Adipocyte (in vitro differentiated cells): Measurements from ENCODE around the gene HYDIN.
"Not testable (repeated sequence)": the region's sequence is repeated elsewhere in the genome, so short reads cannot be mapped to it uniquely, and the experiment has no call there.

ENCODE experiments used
- DNase-seq: peaks from one replicate; pipeline ENCODE4 v3.0.0-alpha.2; 2015; ENCODE audit warnings: low read depth
- H3K27me3 ChIP-seq: replicated peaks from 2 replicates; pipeline ENCODE4 v1.7.0; 2013; ENCODE audit warnings: mild to moderate bottlenecking, low read length, moderate library complexity; ENCODE audit not compliant: control insufficient read depth, insufficient read depth
- H3K36me3 ChIP-seq: 2 replicates; pipeline ENCODE4 v1.7.0; 2013; ENCODE audit warnings: low read length, mild to moderate bottlenecking, moderate library complexity; ENCODE audit not compliant: control insufficient read depth, insufficient read depth, severe bottlenecking
- H3K4me1 ChIP-seq: 2 replicates; pipeline ENCODE4 v1.7.0; 2013; ENCODE audit warnings: mild to moderate bottlenecking, low read length, moderate library complexity; ENCODE audit not compliant: control insufficient read depth, insufficient read depth
- H3K4me3 ChIP-seq: 2 replicates; pipeline ENCODE4 v1.7.0; 2013; ENCODE audit warnings: mild to moderate bottlenecking, low read length, moderate library complexity
- H3K9ac ChIP-seq: 2 replicates; pipeline ENCODE4 v1.7.0; 2013; ENCODE audit warnings: mild to moderate bottlenecking, low read length, moderate library complexity
- H3K9me3 ChIP-seq: 2 replicates; pipeline ENCODE4 v1.7.0; 2013; ENCODE audit warnings: mild to moderate bottlenecking, low read length, moderate library complexity; ENCODE audit not compliant: control insufficient read depth

Gene HYDIN

DNA sequence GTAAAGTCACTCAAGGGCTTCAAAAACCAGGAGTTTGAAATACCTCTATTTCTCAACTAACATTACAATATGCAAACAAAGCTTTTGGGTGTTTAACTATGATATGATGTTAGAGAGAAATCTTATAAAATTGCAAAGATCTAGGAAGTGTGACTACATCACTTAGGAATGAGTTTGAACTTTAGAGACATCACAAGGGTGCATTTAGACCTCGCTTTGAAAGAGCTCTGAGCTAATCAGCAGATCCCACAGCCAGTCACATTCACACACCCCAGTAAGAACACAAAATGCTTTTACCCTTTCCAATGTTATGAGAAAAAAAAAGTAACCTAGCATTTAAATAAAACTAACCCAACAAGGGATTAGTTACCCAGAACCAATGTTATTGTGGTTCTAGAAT is 45.2 kb downstream of the HYDIN start:
- H3K27me3 ChIP-seq = no peaks in the 10 kb centered on the region
- H3K4me3 ChIP-seq = no peak overlapping the region
- H3K9me3 ChIP-seq = peaks cover 19% of the 10 kb centered on the region
- no peaks in the 10 kb centered on the region for H3K36me3 ChIP-seq
- no peak for DNase-seq
- no peak overlapping the region for H3K9ac ChIP-seq
- no peaks in the 10 kb centered on the region for H3K4me1 ChIP-seq

DNA sequence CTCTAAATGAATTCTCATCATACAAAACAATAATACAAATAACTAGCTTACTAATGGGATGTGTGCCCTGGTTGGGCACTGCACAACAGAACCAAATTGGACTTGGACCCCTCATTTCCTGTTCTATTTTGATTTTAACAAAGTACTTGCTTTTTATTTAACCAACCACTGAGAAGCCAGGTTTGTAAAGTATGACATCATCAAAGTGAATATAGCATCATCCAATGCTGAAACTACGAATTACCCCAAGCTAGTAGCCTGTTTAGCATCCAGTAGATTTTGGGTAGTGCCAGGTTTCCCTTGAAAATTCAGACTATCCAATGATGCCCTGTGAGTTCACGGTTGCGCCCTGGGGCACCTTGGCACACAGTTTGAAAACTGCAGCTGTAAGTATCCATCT is 51.0 kb downstream of the HYDIN start:
- no peaks in the 10 kb centered on the region for H3K36me3 ChIP-seq
- peaks cover 19% of the 10 kb centered on the region for H3K9me3 ChIP-seq
- no peak overlapping the region for H3K9ac ChIP-seq

DNA sequence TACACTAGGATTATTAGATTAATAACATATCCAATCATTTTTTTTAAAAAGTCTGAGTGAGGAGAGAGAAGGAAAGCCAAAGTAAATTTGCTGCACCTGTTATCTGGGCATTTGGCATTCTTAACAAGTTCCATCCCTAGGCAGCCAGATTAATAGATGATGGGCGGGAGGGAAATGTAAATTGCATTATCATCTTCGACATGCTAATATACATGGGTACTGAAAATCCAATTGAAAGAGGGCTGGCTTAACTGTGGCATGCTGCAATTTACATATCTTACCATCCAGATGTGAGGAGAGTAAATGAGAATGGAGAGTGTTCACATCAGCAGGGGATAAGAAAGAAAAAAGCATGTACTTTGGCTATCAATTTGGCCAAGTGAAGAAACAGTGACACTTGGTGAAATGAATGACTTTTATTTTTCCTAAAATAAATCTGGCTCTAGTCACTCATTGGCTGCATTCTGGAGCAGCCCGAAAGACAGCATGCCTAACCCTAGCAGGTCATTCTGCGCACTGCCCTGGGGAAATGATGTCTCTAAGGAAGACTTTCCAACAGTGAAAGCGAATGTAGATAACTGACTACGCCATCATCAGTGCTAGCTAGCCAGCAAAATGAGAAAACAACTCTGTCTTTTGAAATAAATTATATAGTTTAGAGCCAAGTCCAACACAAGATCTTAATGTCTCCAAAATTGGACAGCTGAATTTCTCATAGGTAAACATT is 57.9 kb downstream of the HYDIN start:
- no peaks in the 10 kb centered on the region for H3K4me1 ChIP-seq
- no peak overlapping the region for H3K9ac ChIP-seq
- H3K9me3 ChIP-seq = no peaks in the 10 kb centered on the region
- no peaks in the 10 kb centered on the region for H3K27me3 ChIP-seq
- no peak overlapping the region for H3K4me3 ChIP-seq
- DNase-seq = no peak
- H3K36me3 ChIP-seq = no peaks in the 10 kb centered on the region

More for the DNA sequence above, 51.0 kb downstream of the HYDIN start:
- no peaks in the 10 kb centered on the region for H3K27me3 ChIP-seq
- no peaks in the 10 kb centered on the region for H3K4me1 ChIP-seq
- no peak overlapping the region for H3K4me3 ChIP-seq
- DNase-seq = no peak

- not testable (repeated sequence) for H3K9ac ChIP-seq, H3K9me3 ChIP-seq, DNase-seq, H3K27me3 ChIP-seq, H3K4me3 ChIP-seq, H3K4me1 ChIP-seq, H3K36me3 ChIP-seq
Measured at GRCh38 chr16:71161007-71161406, 69.5 kb downstream of the HYDIN start.

- not testable (repeated sequence) for DNase-seq, H3K36me3 ChIP-seq, H3K9ac ChIP-seq, H3K4me1 ChIP-seq, H3K9me3 ChIP-seq, H3K27me3 ChIP-seq, H3K4me3 ChIP-seq
Measured at GRCh38 chr16:71157278-71157677, 73.2 kb downstream of the HYDIN start.

DNA sequence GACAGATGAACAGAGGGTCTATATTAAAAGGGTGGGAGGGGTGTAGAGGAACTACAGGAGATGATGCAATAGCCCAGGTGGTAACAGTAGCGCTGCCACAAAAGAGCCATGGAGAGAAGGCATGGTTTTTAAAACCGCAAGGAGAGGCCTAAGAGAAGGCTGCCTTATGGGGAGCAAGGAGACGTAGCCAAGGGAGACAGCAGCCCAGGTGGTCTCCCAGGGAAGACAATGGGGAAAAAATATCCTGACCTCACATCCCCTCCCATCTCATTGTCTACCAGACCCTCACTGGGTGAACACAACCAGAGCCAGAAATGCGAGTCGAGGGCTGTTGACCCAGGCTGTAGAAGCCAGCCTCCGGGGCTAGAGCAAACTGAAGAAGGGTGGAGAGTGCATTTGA is 77.2 kb downstream of the HYDIN start:
- not testable (repeated sequence) for H3K9me3 ChIP-seq, H3K36me3 ChIP-seq, DNase-seq, H3K4me3 ChIP-seq, H3K9ac ChIP-seq, H3K4me1 ChIP-seq, H3K27me3 ChIP-seq

DNA sequence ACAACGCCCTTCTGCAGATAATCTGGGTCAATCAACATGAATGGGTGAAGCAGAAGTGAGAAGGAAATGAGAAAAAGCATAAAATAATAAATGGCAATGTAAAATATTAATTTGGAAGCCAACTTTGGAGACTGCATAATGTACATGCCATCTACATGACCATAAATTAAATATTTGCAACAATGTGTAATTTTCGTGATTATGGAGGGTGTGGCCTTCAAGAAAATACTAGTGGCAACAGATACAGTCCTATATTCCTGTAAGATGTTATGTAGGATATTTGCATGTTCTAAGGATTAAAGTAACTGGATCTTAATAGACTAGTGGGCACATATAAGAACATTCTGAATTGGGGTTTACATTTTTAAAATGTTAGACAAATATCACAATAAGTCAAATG is 78.9 kb downstream of the HYDIN start:
- not testable (repeated sequence) for H3K4me1 ChIP-seq, DNase-seq, H3K4me3 ChIP-seq, H3K36me3 ChIP-seq, H3K9me3 ChIP-seq, H3K27me3 ChIP-seq, H3K9ac ChIP-seq

- not testable (repeated sequence) for H3K4me3 ChIP-seq, H3K36me3 ChIP-seq, H3K4me1 ChIP-seq
Measured at GRCh38 chr16:71143246-71143645, 87.3 kb downstream of the HYDIN start.

DNA sequence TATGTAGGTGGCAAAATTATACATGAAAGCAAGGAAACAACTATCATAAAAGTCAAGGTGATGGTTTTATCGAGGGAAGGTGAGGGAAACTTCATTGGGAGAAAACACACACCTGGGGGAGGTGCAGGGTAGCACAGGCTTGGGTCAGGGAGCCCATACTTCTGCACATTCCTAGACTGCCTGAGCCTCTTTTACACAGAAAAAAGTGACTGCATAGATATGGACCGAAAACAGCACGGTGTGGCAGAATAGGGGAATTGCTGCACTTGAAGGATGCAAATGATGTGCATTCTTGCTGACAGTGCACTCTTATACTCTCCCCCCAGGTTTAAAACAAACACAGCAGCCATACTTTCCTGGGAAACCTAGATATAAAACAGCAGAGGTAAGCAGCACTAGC is 120.0 kb downstream of the HYDIN start:
- H3K9me3 ChIP-seq, H3K4me3 ChIP-seq, H3K9ac ChIP-seq, H3K27me3 ChIP-seq, DNase-seq, H3K4me1 ChIP-seq, H3K36me3 ChIP-seq: not testable (repeated sequence)

More at GRCh38 chr16:71143246-71143645, 87.3 kb downstream of the HYDIN start:
- not testable (repeated sequence) for H3K27me3 ChIP-seq, H3K9ac ChIP-seq, DNase-seq, H3K9me3 ChIP-seq

- not testable (repeated sequence) for H3K9ac ChIP-seq, H3K27me3 ChIP-seq, H3K36me3 ChIP-seq, H3K4me3 ChIP-seq, H3K9me3 ChIP-seq, DNase-seq, H3K4me1 ChIP-seq
Measured at GRCh38 chr16:71109656-71110208, 120.8 kb downstream of the HYDIN start.

GRCh38 chr16:71105881-71106280 is 124.6 kb downstream of the HYDIN start:
- not testable (repeated sequence) for H3K9me3 ChIP-seq, H3K36me3 ChIP-seq, H3K4me1 ChIP-seq, H3K9ac ChIP-seq, DNase-seq, H3K27me3 ChIP-seq, H3K4me3 ChIP-seq

DNA sequence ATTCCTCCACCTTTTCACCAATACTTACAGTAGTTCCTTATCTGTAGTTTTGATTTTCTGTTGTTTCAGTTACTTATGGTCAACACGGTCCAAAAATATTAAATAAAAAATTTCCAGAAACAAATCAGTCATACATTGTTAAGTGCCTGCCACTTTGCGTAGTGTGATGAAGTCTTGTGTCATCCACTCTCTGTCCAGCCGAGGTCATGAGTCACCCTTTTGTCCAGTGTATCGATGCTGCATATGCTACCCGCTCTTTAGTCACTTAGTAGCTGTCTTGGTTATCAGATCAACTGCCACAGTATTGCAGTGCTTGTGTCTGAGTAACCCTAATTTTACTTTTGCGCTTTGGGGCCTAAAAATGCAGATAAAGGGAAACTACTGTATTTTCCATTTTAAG is 146.9 kb downstream of the HYDIN start:
- H3K9ac ChIP-seq, H3K9me3 ChIP-seq, DNase-seq, H3K36me3 ChIP-seq, H3K4me3 ChIP-seq, H3K4me1 ChIP-seq, H3K27me3 ChIP-seq: not testable (repeated sequence)
